ENCODE results near the gene NKAPL. TPM values are rescaled to one million over a fixed set of nuclear protein-coding genes. Genes with fewer than 3 reads are reported as not detected.
A peak's percentile ranks its signal among the peaks of the same experiment; 100 is the strongest.

The NKAPL gene
- total and polyA plus RNA-seq, 10 of the 15 experiments (the other 5 are each of a cell fraction or from before 2014, with no cell fraction given): 0.10 to 0.48 (median 0.19) TPM; not detected in 1

DNA sequence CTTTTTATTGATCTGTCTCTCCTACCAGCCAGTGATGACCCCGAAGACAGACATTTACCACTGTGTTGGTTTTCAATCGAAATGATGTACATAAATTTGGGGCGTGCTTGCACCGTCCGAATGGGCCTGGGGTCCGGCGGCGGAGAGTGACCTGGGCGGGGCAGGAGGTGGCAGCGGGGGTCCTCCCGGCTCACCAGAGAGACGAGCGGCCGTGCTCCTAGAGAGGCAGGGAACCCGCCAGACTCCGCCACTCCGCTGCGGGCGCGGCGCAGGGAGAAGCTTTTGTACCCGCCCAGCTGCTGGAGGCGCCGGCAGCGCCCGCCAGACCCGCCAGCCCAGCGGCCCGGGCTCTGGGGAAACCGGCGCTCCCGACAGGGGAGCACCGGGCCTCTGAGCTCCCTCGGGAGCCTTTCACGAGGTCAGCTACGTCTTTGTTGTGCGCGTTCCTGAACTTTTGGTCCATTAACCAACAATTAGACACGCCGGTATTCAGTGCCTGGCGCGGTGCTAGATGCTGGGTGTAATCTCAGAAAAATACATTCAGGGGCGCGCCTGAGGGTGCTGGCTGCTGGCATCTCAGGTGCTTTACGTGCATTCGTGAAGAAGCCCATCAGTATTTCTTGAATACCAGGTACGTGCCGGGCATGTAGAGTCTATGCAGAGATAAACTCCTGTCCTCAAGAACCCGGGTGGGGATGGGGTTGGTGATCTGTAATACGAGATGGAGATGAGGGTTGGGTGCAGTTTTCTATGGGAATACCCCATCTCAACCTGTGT, 22.4 kb downstream of the NKAPL start, which contains the start of gene PGBD1 (continued):
- TF ChIP-seq CEBPZ (IDR thresholded peaks at IDR 0.05; ENCODE audit: low read depth, low read length) (no peak), SREBF1 (IDR thresholded peaks at IDR 0.05; ENCODE audit: low read length) (no peak), HCFC1 (IDR thresholded peaks at IDR 0.05; ENCODE audit: low read length) (no peak), DPF2 (IDR thresholded peaks at IDR 0.05) (0 out of 2 replicates have a peak, but pooled peaks have one; percentile 21), LARP7 (IDR thresholded peaks at IDR 0.05) (no peak), HDAC6 (IDR thresholded peaks at IDR 0.05; ENCODE audit: unreplicated experiment) (no peak), CBFB (IDR thresholded peaks at IDR 0.05; ENCODE audit: low read depth) (no peak), SUZ12 (IDR thresholded peaks at IDR 0.05; ENCODE audit: unreplicated experiment) (no peak), PAX5 (IDR thresholded peaks at IDR 0.05; ENCODE audit: borderline replicate concordance, low read depth, low read length) (no peak), ZBTB11 (CRISPR knock-in tag; IDR thresholded peaks at IDR 0.05) (no peak), PML (IDR thresholded peaks at IDR 0.05; ENCODE audit: low read length) (no peak), SIN3A (IDR thresholded peaks at IDR 0.05; ENCODE audit: low read depth, low read length) (no peak), ZSCAN29 (IDR thresholded peaks at IDR 0.05) (no peak), ZNF384 (IDR thresholded peaks at IDR 0.05; ENCODE audit: borderline replicate concordance, low read depth, low read length) (no peak), NR2C1 (IDR thresholded peaks at IDR 0.05) (no peak), MTA2 (IDR thresholded peaks at IDR 0.05; ENCODE audit: low read depth) (no peak), RUNX3 (IDR thresholded peaks at IDR 0.05; ENCODE audit: low read length) (peak; percentile 42), SP1 (IDR thresholded peaks at IDR 0.05; ENCODE audit: low read depth, low read length) (no peak), EZH2 (IDR thresholded peaks at IDR 0.05; ENCODE audit: borderline replicate concordance, control insufficient read depth, low read depth, low read length) (no peak), IKZF1 (conservative IDR thresholded peaks at IDR 0.05) (peak; percentile 61)
- TF ChIP-seq, protein P1, sequence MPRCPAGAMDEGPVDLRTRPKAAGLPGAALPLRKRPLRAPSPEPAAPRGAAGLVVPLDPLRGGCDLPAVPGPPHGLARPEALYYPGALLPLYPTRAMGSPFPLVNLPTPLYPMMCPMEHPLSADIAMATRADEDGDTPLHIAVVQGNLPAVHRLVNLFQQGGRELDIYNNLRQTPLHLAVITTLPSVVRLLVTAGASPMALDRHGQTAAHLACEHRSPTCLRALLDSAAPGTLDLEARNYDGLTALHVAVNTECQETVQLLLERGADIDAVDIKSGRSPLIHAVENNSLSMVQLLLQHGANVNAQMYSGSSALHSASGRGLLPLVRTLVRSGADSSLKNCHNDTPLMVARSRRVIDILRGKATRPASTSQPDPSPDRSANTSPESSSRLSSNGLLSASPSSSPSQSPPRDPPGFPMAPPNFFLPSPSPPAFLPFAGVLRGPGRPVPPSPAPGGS (IDR thresholded peaks at IDR 0.05; ENCODE audit: borderline replicate concordance, insufficient read depth, low read depth, low read length, poor library complexity, severe bottlenecking): no peak
- TF ChIP-seq, protein P2, sequence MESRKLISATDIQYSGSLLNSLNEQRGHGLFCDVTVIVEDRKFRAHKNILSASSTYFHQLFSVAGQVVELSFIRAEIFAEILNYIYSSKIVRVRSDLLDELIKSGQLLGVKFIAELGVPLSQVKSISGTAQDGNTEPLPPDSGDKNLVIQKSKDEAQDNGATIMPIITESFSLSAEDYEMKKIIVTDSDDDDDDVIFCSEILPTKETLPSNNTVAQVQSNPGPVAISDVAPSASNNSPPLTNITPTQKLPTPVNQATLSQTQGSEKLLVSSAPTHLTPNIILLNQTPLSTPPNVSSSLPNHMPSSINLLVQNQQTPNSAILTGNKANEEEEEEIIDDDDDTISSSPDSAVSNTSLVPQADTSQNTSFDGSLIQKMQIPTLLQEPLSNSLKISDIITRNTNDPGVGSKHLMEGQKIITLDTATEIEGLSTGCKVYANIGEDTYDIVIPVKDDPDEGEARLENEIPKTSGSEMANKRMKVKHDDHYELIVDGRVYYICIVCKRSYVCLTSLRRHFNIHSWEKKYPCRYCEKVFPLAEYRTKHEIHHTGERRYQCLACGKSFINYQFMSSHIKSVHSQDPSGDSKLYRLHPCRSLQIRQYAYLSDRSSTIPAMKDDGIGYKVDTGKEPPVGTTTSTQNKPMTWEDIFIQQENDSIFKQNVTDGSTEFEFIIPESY (IDR thresholded peaks at IDR 0.05): no peak
